ENCODE data around the gene BBC3. TPM values are rescaled to one million over a fixed set of nuclear protein-coding genes. Genes with fewer than 3 reads are reported as not detected.
A peak's percentile ranks its signal among the peaks of the same experiment; 100 is the strongest.

The BBC3 gene
- total RNA-seq, 1 donor from 2014 or later = 54.6 TPM

DNA sequence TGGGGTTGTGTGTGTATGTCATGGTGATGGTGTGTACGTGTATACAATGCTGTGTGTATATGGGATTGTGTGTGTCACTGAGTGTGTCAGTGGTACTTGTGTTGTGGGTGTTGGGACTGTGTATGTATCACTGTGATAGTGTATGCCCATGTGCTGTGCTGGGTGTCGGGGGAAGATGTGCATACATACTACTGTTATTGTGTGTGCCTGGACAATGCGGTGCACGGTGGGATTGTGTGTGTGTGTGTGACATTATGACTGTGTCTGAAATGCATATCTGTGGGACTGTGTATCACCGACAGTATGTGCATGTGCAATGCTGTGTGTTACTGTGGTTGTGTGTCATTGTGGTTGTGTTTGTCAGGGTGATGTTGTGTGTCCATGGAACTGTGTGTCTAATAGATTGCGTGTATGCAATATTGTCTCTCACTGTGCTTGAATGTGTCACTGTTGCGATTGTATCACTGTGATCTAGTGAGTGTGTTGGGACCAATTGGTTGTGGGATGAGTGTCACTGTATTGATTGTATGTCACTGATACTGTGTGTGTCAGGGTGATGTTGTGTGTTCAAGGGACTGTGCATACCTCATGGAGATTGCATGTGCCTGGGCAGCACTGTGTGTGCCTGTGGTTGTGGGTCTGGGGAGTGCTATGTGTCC is 11.0 kb upstream of the BBC3 start:
- Histone ChIP-seq H3K79me2 (ENCODE audit: insufficient read depth, low read length) (no peaks in the 10 kb centered on the region), H3K4me1 (ENCODE audit: insufficient read depth, low read length) (peaks cover 31% of the 10 kb centered on the region), H4K20me1 (ENCODE audit: insufficient read depth, low read length) (no peaks in the 10 kb centered on the region), H3K9ac (ENCODE audit: low read length) (no peak overlapping the region), H3K9me3 (ENCODE audit: insufficient read depth, low read depth, low read length) (no peaks in the 10 kb centered on the region), H3K27ac (ENCODE audit: low read depth, low read length) (no peak overlapping the region), H3K27me3 (ENCODE audit: insufficient read depth, low read length) (no peaks in the 10 kb centered on the region), H2AFZ (ENCODE audit: low read depth, low read length) (no peak overlapping the region), H3K4me2 (ENCODE audit: low read length) (peak overlapping the region; percentile 80), H3K4me3 (ENCODE audit: insufficient read depth, low read depth, low read length) (no peak overlapping the region), H3K36me3 (ENCODE audit: insufficient read depth, low read length) (no peaks in the 10 kb centered on the region)
- Mint-ChIP-seq H3K27me3 (ENCODE audit: low read depth, unreplicated experiment) (no peaks in the 10 kb centered on the region), H3K4me1 (ENCODE audit: low read depth, unreplicated experiment) (peaks cover 12% of the 10 kb centered on the region), H3K9me3 (ENCODE audit: unreplicated experiment) (no peaks in the 10 kb centered on the region), H3K4me3 (ENCODE audit: unreplicated experiment) (no peak overlapping the region), H3K27ac (ENCODE audit: unreplicated experiment) (no peak overlapping the region), H3K36me3 (ENCODE audit: low read depth, unreplicated experiment) (peaks cover 1% of the 10 kb centered on the region)
- no peak for TF ChIP-seq EZH2 (IDR thresholded peaks at IDR 0.05; ENCODE audit: insufficient read depth, low read length)
- TF ChIP-seq, protein P1, sequence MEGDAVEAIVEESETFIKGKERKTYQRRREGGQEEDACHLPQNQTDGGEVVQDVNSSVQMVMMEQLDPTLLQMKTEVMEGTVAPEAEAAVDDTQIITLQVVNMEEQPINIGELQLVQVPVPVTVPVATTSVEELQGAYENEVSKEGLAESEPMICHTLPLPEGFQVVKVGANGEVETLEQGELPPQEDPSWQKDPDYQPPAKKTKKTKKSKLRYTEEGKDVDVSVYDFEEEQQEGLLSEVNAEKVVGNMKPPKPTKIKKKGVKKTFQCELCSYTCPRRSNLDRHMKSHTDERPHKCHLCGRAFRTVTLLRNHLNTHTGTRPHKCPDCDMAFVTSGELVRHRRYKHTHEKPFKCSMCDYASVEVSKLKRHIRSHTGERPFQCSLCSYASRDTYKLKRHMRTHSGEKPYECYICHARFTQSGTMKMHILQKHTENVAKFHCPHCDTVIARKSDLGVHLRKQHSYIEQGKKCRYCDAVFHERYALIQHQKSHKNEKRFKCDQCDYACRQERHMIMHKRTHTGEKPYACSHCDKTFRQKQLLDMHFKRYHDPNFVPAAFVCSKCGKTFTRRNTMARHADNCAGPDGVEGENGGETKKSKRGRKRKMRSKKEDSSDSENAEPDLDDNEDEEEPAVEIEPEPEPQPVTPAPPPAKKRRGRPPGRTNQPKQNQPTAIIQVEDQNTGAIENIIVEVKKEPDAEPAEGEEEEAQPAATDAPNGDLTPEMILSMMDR (IDR thresholded peaks at IDR 0.05; ENCODE audit: insufficient read depth, low read depth, low read length) = no peak
- DNase-seq (ENCODE audit: low read depth) = peak; percentile 15
- no peak for FAIRE-seq

DNA sequence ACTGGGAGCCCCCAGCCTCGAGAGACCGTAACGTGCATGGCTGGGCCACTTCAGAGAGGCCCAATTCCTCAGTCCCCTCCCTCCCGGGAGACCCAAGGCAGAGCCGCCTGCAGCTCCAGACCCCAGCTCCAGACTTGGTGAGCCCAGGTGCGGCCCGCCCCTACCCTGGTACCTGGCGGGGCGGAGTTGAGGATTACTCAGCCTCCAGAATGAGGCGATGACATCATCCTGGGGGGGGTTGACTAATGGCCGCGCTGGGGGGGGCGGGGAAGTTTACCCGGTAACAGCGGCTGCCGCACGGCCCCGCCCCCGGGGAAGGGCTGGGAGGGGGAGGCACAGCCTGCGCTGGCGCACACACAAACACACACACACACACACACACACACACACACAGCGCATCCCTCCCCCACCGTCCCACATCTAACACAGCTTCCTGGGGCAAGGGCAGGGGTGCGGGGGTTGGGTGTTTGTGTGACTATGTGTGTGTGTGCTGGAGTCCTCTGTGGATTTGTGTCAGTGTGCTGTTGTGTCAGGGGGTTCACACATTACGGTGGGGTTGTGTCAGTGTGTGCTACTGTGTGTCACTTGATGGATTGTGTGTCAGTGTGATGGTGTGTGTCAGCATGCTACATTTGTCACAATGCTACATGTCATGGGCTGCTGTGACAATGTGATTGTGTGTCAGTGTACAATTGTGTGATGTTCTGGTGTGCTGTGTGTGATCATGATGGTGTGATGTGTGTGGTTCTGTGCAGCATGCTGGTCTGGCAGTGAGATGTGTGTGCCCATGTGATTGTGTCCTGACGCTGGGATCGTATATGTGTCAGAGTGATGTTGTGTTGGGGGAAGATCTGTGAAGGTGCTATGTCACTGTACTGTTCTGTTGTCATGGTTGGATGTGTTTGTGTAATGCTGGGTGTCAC is 10.3 kb upstream of the BBC3 start:
- no peak overlapping the region for H3K4me3 Mint-ChIP-seq (ENCODE audit: unreplicated experiment)
- DNase-seq (ENCODE audit: low read depth) (peak; percentile 57), FAIRE-seq (no peak)
- Histone ChIP-seq H3K4me2 (ENCODE audit: low read length) (peak overlapping the region; percentile 80), H3K36me3 (ENCODE audit: insufficient read depth, low read length) (no peaks in the 10 kb centered on the region), H3K27ac (ENCODE audit: low read depth, low read length) (no peak overlapping the region), H3K79me2 (ENCODE audit: insufficient read depth, low read length) (no peaks in the 10 kb centered on the region), H4K20me1 (ENCODE audit: insufficient read depth, low read length) (no peaks in the 10 kb centered on the region), H3K9me3 (ENCODE audit: insufficient read depth, low read depth, low read length) (no peaks in the 10 kb centered on the region), H3K4me3 (ENCODE audit: insufficient read depth, low read depth, low read length) (no peak overlapping the region), H3K9ac (ENCODE audit: low read length) (peak overlapping the region; percentile 33), H3K27me3 (ENCODE audit: insufficient read depth, low read length) (no peaks in the 10 kb centered on the region), H3K4me1 (ENCODE audit: insufficient read depth, low read length) (peaks cover 31% of the 10 kb centered on the region), H2AFZ (ENCODE audit: low read depth, low read length) (no peak overlapping the region)
- H3K4me1 Mint-ChIP-seq (ENCODE audit: low read depth, unreplicated experiment) = peaks cover 12% of the 10 kb centered on the region
- no peak for TF ChIP-seq EZH2 (IDR thresholded peaks at IDR 0.05; ENCODE audit: insufficient read depth, low read length)
- TF ChIP-seq, protein P1 (IDR thresholded peaks at IDR 0.05; ENCODE audit: insufficient read depth, low read depth, low read length) = no peak
- no peaks in the 10 kb centered on the region for H3K27me3 Mint-ChIP-seq (ENCODE audit: low read depth, unreplicated experiment)
- no peaks in the 10 kb centered on the region for H3K9me3 Mint-ChIP-seq (ENCODE audit: unreplicated experiment)
- H3K27ac Mint-ChIP-seq (ENCODE audit: unreplicated experiment) = no peak overlapping the region
- peaks cover 1% of the 10 kb centered on the region for H3K36me3 Mint-ChIP-seq (ENCODE audit: low read depth, unreplicated experiment)
